Measurements from ENCODE around the gene CD2.

Gene CD2

DNA sequence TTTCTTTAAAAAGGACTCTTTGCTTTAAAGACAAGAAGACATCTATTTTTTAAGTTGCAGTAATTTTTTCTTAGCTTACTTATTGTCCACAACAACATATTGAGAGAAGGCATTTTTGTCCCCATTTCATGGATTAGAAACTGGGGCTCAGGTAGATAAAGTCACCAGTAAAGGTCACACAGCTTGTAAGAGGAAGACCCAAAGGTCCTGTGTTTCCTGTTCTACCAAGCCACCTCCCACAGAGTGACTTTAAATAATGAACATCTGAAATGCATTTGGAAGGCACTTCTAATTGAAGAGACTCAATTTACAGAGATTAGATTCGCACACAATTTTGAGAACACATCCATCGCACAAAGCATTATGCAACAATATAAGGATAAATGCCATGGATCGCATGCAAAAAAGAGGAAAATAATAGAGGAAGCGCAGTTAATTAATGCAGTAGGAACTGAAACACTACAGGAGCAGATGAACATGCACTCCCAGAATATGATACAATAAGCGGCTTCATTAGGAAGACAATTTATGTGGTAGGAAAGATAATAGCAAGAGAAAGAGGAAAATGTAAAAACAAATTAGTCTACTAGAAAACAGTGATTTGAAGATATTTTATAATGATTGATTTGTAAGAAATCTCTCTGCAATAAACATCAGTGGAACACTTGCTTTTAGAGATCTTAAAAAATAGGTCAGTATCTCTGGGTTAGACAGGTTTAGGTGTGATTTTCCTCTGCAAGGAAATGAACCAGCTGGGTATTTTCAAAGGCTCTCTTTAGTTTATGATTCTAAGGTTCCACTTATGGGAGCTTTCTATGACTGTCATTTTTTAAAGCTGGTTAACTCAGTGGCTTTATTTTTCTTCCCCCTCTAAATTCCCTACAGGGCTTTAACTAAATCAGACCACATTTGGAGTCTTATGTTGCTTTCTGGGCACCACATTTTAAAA lies 27.1 kb upstream of the CD2 start:
- intact Hi-C loops (cut with DNase I) = no loop called here
- DNase-seq = no peak

DNA sequence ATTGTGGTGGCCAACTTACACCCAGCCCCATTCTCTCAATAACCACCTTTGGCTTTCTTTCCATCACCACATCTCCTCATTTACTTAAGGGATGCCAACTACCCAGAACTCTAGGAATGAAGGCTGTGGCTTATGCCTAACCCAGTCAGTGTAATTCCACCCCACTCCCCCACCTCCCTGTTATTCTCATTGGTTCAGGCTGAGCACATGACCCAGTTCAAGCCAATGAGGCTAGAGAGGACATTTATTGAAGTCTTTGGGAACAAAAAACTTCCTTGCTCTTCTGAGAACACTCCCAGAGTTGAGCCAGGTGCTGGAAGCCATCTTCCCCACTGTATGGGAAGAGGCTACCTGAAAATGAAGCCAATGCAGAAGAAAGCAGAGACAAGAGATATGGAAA lies 22.8 kb upstream of the CD2 start:
- intact Hi-C loops (cut with DNase I) = no loop called here
- DNase-seq = no peak

DNA sequence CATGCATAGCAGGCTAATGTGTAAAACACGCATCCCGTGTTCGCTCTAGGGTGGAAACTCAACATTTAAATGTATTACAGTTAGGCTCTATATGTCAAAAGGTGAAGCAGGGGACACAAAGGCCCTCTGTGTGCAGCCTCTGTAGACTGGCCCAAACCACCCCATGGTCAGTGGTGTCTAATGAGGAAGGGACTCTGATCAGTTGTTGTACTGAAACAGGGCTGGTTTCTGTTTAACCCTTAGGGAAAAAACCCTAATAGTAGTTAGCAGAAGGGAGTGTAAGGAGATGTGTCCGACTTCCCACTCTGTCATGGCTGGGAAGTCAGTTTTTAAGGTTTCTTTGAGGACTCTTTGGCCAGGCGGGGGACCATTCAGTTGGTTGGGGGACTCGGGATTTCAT lies 21.5 kb upstream of the CD2 start:
- intact Hi-C loops (cut with DNase I) = no loop called here
- no peak for DNase-seq

DNA sequence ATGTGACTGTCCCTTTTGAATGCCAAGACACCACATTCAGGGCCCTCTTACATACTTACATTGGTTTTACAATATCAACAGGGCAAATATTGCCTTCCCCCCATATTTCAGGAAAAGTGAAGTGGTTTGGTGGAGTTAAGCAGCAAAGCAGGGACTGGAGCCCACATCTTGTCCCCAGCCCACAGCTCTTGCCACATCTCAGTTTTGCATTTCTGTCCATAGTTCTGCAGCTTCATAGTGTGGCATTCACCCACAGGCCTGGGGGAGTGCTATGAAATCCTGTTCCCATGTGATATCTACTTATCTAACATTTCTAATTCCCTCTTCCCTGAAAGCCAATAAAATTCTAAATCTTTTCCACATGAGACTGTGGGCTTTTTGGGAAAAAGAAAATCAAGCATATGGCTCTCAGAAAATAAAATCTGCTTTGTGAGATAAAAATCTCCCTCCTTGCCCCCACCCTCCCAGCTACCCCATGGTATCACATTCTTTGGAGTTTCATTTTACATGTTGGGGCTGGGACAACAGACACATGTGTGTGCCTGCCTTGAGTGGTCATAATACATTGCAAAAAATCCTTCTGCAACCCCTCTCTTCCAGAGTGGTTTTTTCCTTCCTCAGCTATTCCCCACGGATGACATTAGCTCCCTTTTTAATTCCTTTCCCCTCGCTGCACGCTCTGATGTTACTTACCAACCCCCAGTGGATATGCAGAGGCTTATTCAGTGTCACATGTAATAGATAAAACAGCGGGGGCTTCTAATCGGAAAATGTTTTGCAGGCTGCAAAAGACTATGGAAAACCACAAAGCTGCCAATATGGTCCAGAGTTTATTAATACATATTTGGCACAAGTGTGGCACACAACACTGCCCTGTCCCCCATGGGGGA lies 20.5 kb upstream of the CD2 start:
- intact Hi-C loops (cut with DNase I) = no loop called here
- DNase-seq = peak in 1 of 42 donors; percentile 46

DNA sequence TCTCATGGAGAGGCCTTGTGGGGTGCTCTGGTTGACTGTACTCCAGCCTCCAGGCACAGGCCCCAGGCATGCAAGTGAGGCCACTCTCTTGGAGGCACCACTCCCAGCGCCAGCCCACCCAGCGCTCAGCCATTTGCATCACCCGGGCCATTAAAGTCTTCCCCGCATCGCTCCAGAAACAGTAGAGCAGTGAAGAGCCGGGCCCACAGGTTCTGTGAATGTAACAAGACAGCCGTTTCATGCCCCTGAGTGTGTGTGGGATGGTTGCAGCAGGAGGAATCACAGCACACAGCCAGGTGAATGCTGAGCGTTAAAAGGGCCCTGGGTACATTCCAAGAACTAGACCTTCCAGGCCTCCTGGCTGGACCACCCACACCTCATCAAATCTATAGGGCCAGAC lies 19.0 kb upstream of the CD2 start:
- intact Hi-C loops (cut with DNase I) = loop anchor here (5.0 kb wide), 1 partner anchor 322 kb away; no protein-coding TSS in a partner anchor
- DNase-seq = peak in 39 of 42 donors; percentile 12 to 84 (median 45)

DNA sequence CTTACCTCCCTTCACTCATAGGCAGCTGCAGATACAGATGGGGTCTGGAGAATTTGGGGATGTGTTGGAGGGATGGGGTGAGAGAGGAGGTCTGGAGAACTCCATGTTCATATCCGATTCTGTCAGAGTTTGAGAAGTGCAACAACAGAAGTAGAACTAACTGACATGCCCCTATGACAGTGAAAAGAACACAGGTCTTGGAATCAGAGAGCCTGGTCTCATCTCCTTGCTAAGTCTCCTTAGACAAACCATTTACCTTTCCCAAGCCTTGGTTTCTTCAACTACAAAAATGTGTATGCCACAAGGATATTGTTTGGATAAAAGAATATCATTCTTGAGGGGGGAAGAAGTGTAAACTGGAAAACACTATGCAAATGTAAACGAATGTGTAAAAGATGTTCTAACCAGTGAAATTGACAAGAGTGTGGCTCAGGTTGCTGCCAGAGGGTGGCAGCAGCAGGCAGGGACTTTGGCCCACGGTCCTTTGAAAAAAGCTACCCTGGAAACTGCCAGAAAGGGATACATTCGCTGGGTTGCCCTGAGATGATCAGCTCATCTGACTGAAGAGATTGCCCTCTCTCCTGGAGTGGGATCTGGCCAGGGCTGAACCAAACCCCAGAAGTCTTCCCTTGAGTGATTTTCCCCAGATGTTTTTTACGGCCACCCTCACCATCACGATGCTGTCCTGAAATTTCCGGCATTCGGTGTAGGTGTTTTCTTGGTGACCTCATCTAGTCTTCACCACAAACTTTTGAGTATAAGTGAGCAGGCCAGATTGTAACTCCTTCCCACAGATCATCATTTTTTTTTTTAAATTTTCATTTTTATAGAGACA lies 17.0 kb upstream of the CD2 start:
- DNase-seq = peak in 41 of 42 donors; percentile 22 to 75 (median 55)
- intact Hi-C loops (cut with DNase I) = loop anchor here (5.0 kb wide), 1 partner anchor 320 kb away; no protein-coding TSS in a partner anchor

DNA sequence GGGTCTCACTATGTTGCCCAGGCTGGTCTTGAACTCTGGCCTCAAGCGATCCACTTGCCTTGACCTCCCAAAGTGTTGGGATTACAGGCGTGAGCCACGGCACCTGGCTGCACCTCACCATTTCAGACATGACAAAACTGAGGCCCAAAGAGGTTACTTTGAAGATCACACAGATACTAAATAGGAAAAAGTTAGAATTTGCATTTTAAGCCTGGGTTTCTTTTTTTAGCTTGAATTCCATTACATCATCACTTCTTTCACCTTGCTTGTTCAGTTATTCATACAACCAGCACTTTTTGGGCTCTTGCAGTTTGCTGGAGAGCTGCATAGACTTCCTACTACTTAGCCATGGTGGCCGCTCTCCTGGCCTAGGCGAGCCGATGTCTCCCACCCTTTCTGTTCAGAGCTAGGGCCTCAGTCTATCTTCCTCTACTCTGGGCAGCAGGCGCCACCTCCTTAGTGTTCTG lies 16.3 kb upstream of the CD2 start:
- no peak for DNase-seq
- intact Hi-C loops (cut with DNase I) = loop anchor here (5.0 kb wide), 1 partner anchor 319 kb away; no protein-coding TSS in a partner anchor

DNA sequence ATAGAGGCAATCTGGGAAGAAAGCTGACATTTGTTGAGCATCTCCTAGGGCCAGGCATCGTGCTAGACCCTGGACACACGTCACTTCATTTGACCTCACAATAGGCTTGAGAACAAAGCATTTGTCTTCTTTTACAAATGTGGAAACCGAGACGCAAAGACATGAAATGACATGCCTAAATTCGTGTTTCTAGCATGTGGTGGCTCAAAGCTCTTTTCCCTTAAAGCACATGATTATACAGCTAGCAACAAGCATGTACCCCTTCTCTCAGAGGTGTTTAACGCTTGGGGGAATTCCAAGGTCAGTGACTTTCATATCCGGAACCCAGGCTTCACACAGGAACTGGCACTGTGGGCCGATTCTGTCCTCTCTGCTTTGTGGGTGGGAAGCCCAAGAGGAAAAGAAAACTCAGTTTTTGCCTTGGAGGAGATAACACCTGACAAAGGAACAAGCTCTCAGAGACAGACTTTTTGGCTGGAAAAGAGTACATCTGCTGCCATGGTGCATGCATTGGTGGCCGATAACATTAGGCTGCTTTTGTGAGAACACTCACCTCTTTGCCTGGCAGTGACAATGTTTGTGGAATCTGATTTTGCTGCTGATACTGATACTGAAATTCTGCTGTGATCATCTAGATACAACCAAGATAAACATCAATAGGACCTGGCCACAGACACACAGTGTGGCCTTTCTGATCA lies 15.4 kb upstream of the CD2 start:
- no peak for DNase-seq
- intact Hi-C loops (cut with DNase I) = loop anchor here (5.0 kb wide), 1 partner anchor 318 kb away; no protein-coding TSS in a partner anchor

DNA sequence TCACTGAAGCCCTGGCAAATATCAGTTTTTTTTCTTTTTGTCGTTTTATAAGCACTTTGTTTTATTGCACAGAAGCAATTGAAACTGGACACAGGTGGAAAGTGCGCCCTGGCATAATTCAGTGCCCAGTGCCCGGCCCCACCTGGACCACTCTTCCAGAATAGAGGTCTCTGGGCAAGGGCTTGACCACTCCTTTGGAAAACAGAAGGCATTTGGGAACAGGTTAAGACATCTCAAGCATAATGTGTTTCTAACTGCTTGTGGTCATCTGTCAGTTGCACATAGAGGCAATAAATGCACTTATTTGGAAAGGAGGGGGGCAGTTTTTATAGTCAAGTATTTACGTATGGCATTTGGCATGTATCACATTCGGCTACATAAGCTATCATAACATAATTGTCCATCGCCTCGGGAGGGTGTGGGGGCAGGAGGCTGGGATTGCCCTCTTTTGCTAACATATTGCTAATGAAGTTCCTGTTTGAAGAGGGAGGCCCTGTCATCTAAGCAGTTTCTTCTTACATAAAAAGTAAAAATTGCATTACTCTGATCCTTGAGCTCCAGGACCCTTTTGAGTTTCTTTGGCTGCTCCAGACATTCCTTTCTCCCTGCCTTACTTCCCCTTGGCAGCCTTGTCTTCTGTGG lies 14.7 kb upstream of the CD2 start:
- no peak for DNase-seq
- intact Hi-C loops (cut with DNase I) = loop anchor here (5.0 kb wide), 1 partner anchor 318 kb away; no protein-coding TSS in a partner anchor

DNA sequence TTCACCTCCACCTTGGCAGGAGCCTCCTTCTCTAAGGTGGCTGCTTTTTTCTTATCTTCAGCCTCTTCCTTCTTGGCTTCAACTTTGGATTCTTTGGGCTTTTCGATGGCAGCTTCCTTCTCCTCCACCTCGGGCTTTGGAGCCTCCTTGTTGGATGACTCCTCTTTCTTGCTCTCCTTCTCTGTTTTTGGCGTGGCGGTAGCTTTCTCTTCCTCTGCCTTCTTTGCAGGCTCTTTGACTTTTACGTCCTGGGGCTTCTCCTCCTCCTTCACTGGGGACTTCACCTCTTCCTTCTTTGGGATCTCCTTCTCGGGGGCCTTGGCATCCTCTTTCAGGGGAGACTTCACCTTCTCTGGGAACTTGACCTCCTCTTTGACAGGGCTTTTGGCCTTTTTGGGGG lies 13.9 kb upstream of the CD2 start:
- intact Hi-C loops (cut with DNase I) = no loop called here
- no peak for DNase-seq

DNA sequence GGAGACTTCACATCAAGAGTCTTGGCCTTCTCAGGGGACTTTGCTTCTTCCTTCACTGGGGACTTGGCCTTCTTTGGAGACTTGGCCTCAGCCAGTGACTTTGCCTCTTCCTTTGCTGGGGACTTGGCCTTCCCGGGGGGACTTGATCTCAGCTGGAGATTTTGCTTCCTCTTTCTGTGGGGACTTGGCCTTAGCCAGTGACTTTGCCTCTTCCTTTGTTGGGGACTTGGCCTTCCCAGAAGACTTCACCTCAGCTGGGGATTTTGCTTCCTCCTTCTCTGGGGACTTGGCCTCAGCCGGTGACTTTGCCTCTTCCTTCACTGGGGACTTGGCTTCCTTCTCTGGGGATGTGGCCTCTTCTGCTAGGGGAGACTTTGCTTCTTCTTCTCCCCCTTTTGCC lies 13.5 kb upstream of the CD2 start:
- intact Hi-C loops (cut with DNase I) = no loop called here
- no peak for DNase-seq

DNA sequence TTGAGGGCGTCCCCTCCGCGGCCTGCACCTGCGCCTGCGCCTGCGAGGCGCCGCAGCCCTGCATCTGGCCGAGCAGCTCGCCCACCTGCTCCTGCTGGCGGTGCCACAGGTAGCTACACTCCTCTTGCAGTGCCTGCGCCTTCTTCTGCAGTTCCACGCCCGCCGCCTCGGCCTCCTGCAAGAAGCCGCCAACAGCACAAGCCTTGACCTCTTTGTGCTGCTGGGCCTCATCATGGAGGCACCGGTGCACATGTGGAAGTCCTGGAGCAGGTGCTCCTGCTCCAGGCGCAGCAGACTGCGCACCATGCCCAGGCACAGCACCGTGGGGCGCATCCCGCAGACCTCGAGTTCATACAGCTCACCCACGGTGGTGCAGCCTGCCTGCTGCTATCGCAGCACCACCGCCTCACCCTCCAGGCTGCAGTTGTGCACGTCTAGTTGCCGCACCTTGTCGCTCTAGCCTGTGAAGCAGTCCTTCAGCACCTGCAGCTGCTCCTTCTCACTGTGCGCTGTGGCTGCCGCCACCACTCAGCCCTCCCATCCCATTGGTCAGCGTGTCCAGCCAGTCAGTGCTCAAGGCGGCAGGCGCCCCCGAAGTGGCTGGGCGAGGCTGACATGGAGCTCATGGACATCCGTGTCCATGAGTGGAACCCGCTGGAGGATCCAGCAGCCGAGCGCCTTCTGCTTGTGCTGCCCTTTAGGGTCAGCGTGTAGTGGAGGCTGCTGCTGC lies 12.2 kb upstream of the CD2 start:
- no peak for DNase-seq
- intact Hi-C loops (cut with DNase I) = no loop called here

DNA sequence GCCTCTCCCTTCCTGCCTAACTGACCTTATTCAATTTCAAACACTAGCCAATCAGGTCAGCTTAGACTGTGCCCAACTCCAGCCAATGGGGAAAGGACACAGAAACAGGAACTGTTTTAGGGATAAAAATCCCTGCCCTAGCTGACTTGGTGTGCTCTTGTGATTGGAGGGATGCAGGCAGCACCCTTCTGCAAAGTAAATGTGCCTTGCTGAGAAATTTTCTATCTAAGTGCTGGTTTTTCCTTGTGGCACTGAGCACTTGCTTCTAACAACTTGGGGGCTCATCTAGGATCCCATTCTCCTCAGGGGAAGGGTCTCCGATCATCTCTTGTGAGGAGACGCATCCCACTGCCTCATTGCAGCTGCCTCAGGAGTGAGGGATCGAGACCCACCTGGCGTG lies 10.7 kb upstream of the CD2 start:
- DNase-seq = no peak
- intact Hi-C loops (cut with DNase I) = no loop called here

DNA sequence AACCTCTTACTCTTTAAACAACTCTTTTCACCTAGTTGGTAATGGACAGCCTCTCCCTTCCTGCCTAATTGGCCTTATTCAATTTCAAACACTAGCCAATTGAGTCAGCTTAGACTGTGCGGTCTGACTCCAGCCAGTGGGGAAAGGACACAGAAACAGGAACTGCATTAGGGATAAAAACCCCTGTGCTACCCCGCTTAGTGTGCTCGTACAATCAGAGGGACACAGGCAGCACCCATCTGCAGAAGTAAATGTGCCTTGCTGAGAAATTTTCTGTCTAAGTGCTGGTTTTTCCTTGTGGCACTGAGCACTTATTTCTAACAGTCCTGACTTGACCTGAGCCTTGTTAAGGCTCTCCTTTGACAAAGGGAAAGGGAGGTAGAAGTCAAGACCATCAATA lies 6.0 kb upstream of the CD2 start:
- intact Hi-C loops (cut with DNase I) = no loop called here

DNA sequence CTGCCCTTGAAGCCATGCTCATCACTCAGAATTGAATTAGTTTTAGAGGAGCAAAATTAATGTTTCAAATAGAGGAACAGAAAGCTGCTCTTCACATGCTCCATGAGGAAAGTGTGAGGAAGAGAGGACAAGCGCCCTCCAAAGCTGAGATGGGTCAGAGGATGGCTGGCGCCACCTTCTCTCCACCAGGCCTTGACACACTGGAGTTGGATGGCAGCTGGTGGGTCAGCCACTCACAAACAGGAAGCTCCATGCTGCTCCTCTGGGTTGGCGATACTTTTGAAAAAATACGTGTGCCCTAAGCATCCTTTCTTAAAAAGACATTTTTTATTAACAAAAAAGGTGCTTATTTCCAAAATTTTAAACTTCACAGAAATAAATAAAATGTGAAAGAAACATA lies 3.1 kb upstream of the CD2 start:
- intact Hi-C loops (cut with DNase I) = no loop called here

More for the DNA sequence above, 6.0 kb upstream of the CD2 start:
- no peak for DNase-seq

DNA sequence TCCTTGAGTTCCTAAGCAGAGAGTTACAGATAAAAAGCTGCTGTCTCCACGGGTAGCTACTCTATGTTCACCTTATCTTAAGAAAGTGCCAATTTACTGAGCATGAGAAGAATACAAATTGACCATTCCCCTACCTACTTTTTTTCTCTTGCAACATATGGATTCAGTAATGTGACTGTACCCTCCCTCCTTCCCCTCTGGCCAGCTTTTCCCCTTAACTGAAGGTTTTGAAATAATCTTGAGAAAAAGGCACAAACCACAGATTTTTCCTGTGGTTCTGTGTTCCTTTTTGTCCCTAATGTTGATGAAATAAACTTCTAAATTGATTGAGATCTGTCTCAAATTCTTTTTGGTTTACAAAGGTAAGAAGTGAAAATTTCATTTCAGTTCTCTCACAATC lies 2.6 kb upstream of the CD2 start:
- DNase-seq = no peak
- intact Hi-C loops (cut with DNase I) = no loop called here

More for the DNA sequence above, 3.1 kb upstream of the CD2 start:
- DNase-seq = no peak

DNA sequence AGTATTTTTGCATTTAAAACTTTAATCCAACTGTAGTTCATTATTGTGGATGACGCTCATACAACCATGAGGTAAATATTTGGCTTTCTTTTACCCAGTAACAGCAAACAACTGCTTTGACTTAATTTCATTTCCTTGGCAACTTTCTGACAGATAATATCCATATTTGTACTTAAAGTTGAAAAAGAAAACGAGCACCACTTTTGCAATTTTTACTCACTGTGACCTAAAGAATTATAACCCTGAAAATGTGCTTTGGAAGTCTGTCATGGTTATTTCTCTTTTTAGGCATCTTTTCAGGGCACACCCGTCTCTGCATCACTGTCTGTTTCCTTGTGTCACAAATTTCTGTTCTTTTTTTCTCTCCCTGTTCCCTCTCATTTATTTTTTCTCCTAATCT lies 918 bp upstream of the CD2 start:
- DNase-seq = no peak
- intact Hi-C loops (cut with DNase I) = no loop called here

Data from head of caudate nucleus (tissue), 42 donors.